LNCAP (cell line): ENCODE measurements around the gene IL1R1.

Experiments used
- CTCF ChIP-seq: fragments of 450-650 bp; IDR thresholded peaks from 2 replicates; pipeline ENCODE4 v1.5.1; 2017; ENCODE audit warnings: mild to moderate bottlenecking

The IL1R1 gene

GRCh38 chr2:102141970-102142828 is at the start of gene IL1R1:
IL1R1 (plus strand) TSS chr2:102142746; CDS start chr2:102157725, 14,979 bp downstream.
- no peak for TF ChIP-seq CTCF

- no peak for TF ChIP-seq CTCF
Measured at GRCh38 chr2:102093662-102094061, 48.9 kb upstream of the IL1R1 start.

- TF ChIP-seq CTCF: no peak
Measured at GRCh38 chr2:102094917-102095316, 47.6 kb upstream of the IL1R1 start.

- no peak for TF ChIP-seq CTCF
Measured at GRCh38 chr2:102096103-102096502, 46.4 kb upstream of the IL1R1 start.

GRCh38 chr2:102098756-102099155 is 43.8 kb upstream of the IL1R1 start:
- TF ChIP-seq CTCF: no peak

- no peak for TF ChIP-seq CTCF
Measured at GRCh38 chr2:102099536-102100298, 42.8 kb upstream of the IL1R1 start.

- TF ChIP-seq CTCF: no peak
Measured at GRCh38 chr2:102100371-102101096, 42.0 kb upstream of the IL1R1 start.
